ENCODE results near the gene TMEM37. TPM values are rescaled to one million over a fixed set of nuclear protein-coding genes. Genes with fewer than 3 reads are reported as not detected.

The TMEM37 gene
- total and polyA plus RNA-seq, 2 experiments from 2014 or later = 52.6 to 123 TPM

- Histone ChIP-seq H4K20me1 (ENCODE audit: insufficient read depth, poor library complexity, severe bottlenecking) (no peaks in the 10 kb centered on the region), H3K4me3 (no peak overlapping the region), H3K9me3 (ENCODE audit: low read depth) (no peaks in the 10 kb centered on the region), H3K36me3 (replicated peaks; ENCODE audit: insufficient read depth, low read depth) (no peaks in the 10 kb centered on the region), H3K4me2 (no peak overlapping the region), H3K4me1 (ENCODE audit: insufficient read depth) (peaks cover 55% of the 10 kb centered on the region), H3K79me2 (peaks cover 53% of the 10 kb centered on the region), H2AFZ (no peak overlapping the region), H3K27me3 (no peaks in the 10 kb centered on the region), H3K27ac (no peak overlapping the region), H3K9me2 (replicated peaks; ENCODE audit: insufficient read depth) (no peaks in the 10 kb centered on the region)
- WGBS (ENCODE audit: low lambda C conversion rate, missing lambda C conversion rate) = 94% methylated on average over 21 of the region's 22 CpGs
- no peak for TF ChIP-seq EZH2phosphoT487 (IDR thresholded peaks at IDR 0.05; ENCODE audit: low read depth, severe bottlenecking, unreplicated experiment)
- TF ChIP-seq CTCF (IDR thresholded peaks at IDR 0.05; ENCODE audit: poor library complexity) = no peak
- no peak for TF ChIP-seq EZH2 (IDR thresholded peaks at IDR 0.05; ENCODE audit: borderline replicate concordance)
- no peak for DNase-seq (ENCODE audit: low spot score)
These were observed 5.5 kb downstream of the TMEM37 start for GRCh38 chr2:119436993-119437772.

- peaks cover 43% of the 10 kb centered on the region for H3K79me2 ChIP-seq
These were observed 6.5 kb downstream of the TMEM37 start for GRCh38 chr2:119438128-119438656.

GRCh38 chr2:119438726-119439284, 7.2 kb downstream of the TMEM37 start:
- Histone ChIP-seq H3K4me2 (peak overlapping the region; percentile 54), H3K4me1 (ENCODE audit: insufficient read depth) (peaks cover 48% of the 10 kb centered on the region), H3K36me3 (replicated peaks; ENCODE audit: insufficient read depth, low read depth) (no peaks in the 10 kb centered on the region), H3K9me3 (ENCODE audit: low read depth) (no peaks in the 10 kb centered on the region), H3K79me2 (peaks cover 37% of the 10 kb centered on the region), H3K4me3 (no peak overlapping the region), H4K20me1 (ENCODE audit: insufficient read depth, poor library complexity, severe bottlenecking) (no peaks in the 10 kb centered on the region), H3K27me3 (no peaks in the 10 kb centered on the region), H3K27ac (no peak overlapping the region), H2AFZ (no peak overlapping the region), H3K9me2 (replicated peaks; ENCODE audit: insufficient read depth) (no peaks in the 10 kb centered on the region)
- WGBS (ENCODE audit: low lambda C conversion rate, missing lambda C conversion rate) = 92% methylated on average over 6 of the region's 6 CpGs
- TF ChIP-seq EZH2 (IDR thresholded peaks at IDR 0.05; ENCODE audit: borderline replicate concordance) = no peak
- TF ChIP-seq EZH2phosphoT487 (IDR thresholded peaks at IDR 0.05; ENCODE audit: low read depth, severe bottlenecking, unreplicated experiment) = no peak
- no peak for TF ChIP-seq CTCF (IDR thresholded peaks at IDR 0.05; ENCODE audit: poor library complexity)
- DNase-seq (ENCODE audit: low spot score) = no peak

More at GRCh38 chr2:119438128-119438656, 6.5 kb downstream of the TMEM37 start:
- Histone ChIP-seq H3K9me2 (replicated peaks; ENCODE audit: insufficient read depth) (no peaks in the 10 kb centered on the region), H3K4me2 (peak overlapping the region; percentile 54), H3K27me3 (no peaks in the 10 kb centered on the region), H3K4me3 (no peak overlapping the region), H3K4me1 (ENCODE audit: insufficient read depth) (peaks cover 48% of the 10 kb centered on the region), H2AFZ (no peak overlapping the region), H4K20me1 (ENCODE audit: insufficient read depth, poor library complexity, severe bottlenecking) (no peaks in the 10 kb centered on the region), H3K36me3 (replicated peaks; ENCODE audit: insufficient read depth, low read depth) (no peaks in the 10 kb centered on the region), H3K9me3 (ENCODE audit: low read depth) (no peaks in the 10 kb centered on the region), H3K27ac (peak overlapping the region; percentile 46)
- TF ChIP-seq CTCF (IDR thresholded peaks at IDR 0.05; ENCODE audit: poor library complexity) (no peak), EZH2phosphoT487 (IDR thresholded peaks at IDR 0.05; ENCODE audit: low read depth, severe bottlenecking, unreplicated experiment) (no peak), EZH2 (IDR thresholded peaks at IDR 0.05; ENCODE audit: borderline replicate concordance) (no peak)
- no peak for DNase-seq (ENCODE audit: low spot score)
- WGBS (ENCODE audit: low lambda C conversion rate, missing lambda C conversion rate) = 68% methylated on average over 6 of the region's 6 CpGs
